SU-DHL-6 (cell line): ENCODE data around the gene TRIML2.
"Not testable (repeated sequence)": the region's sequence is repeated elsewhere in the genome, so short reads cannot be mapped to it uniquely, and the experiment has no call there.

Experiments
- H2AFZ ChIP-seq: fragments of 200-600 bp; sonication (generic); 2 replicates; pipeline ENCODE4 v1.6.1; 2014; ENCODE audit warnings: low read depth, mild to moderate bottlenecking, moderate library complexity, mixed read lengths, antibody characterized with exemption, low read length; ENCODE audit not compliant: severe bottlenecking
- H3F3A ChIP-seq: fragments of 200-600 bp; shearing (Covaris generic); 2 replicates; pipeline ENCODE4 v1.6.0; 2016; ENCODE audit warnings: antibody characterized with exemption, mild to moderate bottlenecking; ENCODE audit not compliant: insufficient read depth
- H3K27ac ChIP-seq: fragments of 200-600 bp; sonication (generic); 2 replicates; pipeline ENCODE4 v1.5.1; 2016; ENCODE audit warnings: low read depth, mild to moderate bottlenecking, low read length, moderate library complexity, mixed read lengths
- H3K27me3 ChIP-seq: fragments of 200-600 bp; sonication (generic), shearing (Covaris generic); 2 replicates; pipeline ENCODE4 v1.6.0; 2014; ENCODE audit warnings: mild to moderate bottlenecking, low read length
- H3K36me3 ChIP-seq: fragments of 200-600 bp; sonication (generic); 2 replicates; pipeline ENCODE4 v1.6.1; 2014; ENCODE audit warnings: mild to moderate bottlenecking, low read length, mixed read lengths
- H3K4me2 ChIP-seq: fragments of 300-600, 200-600 bp; shearing (Covaris generic), sonication (generic); 2 replicates; pipeline ENCODE4 v1.6.0; 2014; ENCODE audit warnings: low read length, low read depth, mild to moderate bottlenecking; ENCODE audit not compliant: poor library complexity, severe bottlenecking
- H3K4me3 ChIP-seq: fragments of 200-600 bp; sonication (generic); 2 replicates; pipeline ENCODE4 v1.5.1; 2014; ENCODE audit warnings: antibody characterized with exemption, low read length, mild to moderate bottlenecking, mixed read lengths; ENCODE audit not compliant: insufficient read depth, poor library complexity, severe bottlenecking
- H3K79me2 ChIP-seq: fragments of 200-600 bp; sonication (generic); 2 replicates; pipeline ENCODE4 v1.6.1; 2014; ENCODE audit warnings: mild to moderate bottlenecking, low read length, moderate library complexity; ENCODE audit not compliant: insufficient read depth
- H3K9ac ChIP-seq: fragments of 200-600 bp; sonication (generic); 2 replicates; pipeline ENCODE4 v1.7.0; 2014; ENCODE audit warnings: mild to moderate bottlenecking, low read length
- H3K9me2 ChIP-seq: fragments of 200-600 bp; sonication (generic); replicated peaks from 2 replicates; pipeline ENCODE4 v1.6.1; 2014; ENCODE audit warnings: low read length; ENCODE audit not compliant: insufficient read depth
- H3K9me3 ChIP-seq: fragments of 200-600 bp; sonication (generic); 2 replicates; pipeline ENCODE4 v1.6.1; 2014; ENCODE audit warnings: low read length, mixed read lengths; ENCODE audit not compliant: insufficient read depth
- H4K20me1 ChIP-seq: fragments of 200-600 bp; sonication (generic); 2 replicates; pipeline ENCODE4 v1.6.1; 2014; ENCODE audit warnings: low read depth, mild to moderate bottlenecking, antibody characterized with exemption, low read length, moderate library complexity, mixed read lengths
- CTCF ChIP-seq: fragments of 200-600 bp; sonication (generic); IDR thresholded peaks from one replicate; pipeline ENCODE4 v1.5.1; 2017; ENCODE audit warnings: antibody characterized with exemption, mild to moderate bottlenecking, low read length, moderate library complexity; ENCODE audit not compliant: insufficient read depth, poor library complexity, severe bottlenecking
- EZH2phosphoT487 ChIP-seq: fragments of 200-600 bp; sonication (generic), shearing (Covaris generic); conservative IDR thresholded peaks from 2 replicates; pipeline ENCODE4 v1.6.1; 2018; ENCODE audit warnings: mild to moderate bottlenecking, antibody characterized with exemption, low read length, moderate library complexity, mixed read lengths

TRIML2 gene

GRCh38 chr4:188053302-188053701 lies 56.1 kb downstream of the TRIML2 start:
- Histone ChIP-seq H3F3A (no peaks in the 10 kb centered on the region), H3K27ac (no peak overlapping the region), H3K36me3 (no peaks in the 10 kb centered on the region), H3K79me2 (no peaks in the 10 kb centered on the region), H3K4me3 (no peak overlapping the region), H2AFZ (no peak overlapping the region), H3K9me3 (no peaks in the 10 kb centered on the region), H3K27me3 (no peaks in the 10 kb centered on the region), H3K9ac (no peak overlapping the region), H3K9me2 (no peaks in the 10 kb centered on the region), H3K4me2 (no peak overlapping the region), H4K20me1 (no peaks in the 10 kb centered on the region)
- TF ChIP-seq EZH2phosphoT487 (no peak), CTCF (no peak)

- Histone ChIP-seq H2AFZ (no peak overlapping the region), H3K27ac (no peak overlapping the region), H3K9ac (no peak overlapping the region), H3K36me3 (no peaks in the 10 kb centered on the region), H3K79me2 (no peaks in the 10 kb centered on the region), H4K20me1 (no peaks in the 10 kb centered on the region), H3K27me3 (no peaks in the 10 kb centered on the region), H3K4me2 (no peak overlapping the region), H3F3A (no peaks in the 10 kb centered on the region), H3K9me3 (no peaks in the 10 kb centered on the region), H3K4me3 (no peak overlapping the region), H3K9me2 (no peaks in the 10 kb centered on the region)
- TF ChIP-seq EZH2phosphoT487 (no peak), CTCF (no peak)
Observed at GRCh38 chr4:188046657-188047056, 62.7 kb downstream of the TRIML2 start.

- H2AFZ ChIP-seq, H3K4me3 ChIP-seq, H4K20me1 ChIP-seq, H3K36me3 ChIP-seq, H3F3A ChIP-seq, H3K79me2 ChIP-seq, H3K9ac ChIP-seq, H3K27ac ChIP-seq, H3K4me2 ChIP-seq, H3K27me3 ChIP-seq, H3K9me2 ChIP-seq, H3K9me3 ChIP-seq: not testable (repeated sequence)
Observed at GRCh38 chr4:188045461-188045860, 63.9 kb downstream of the TRIML2 start.

GRCh38 chr4:188043154-188043553 lies 66.2 kb downstream of the TRIML2 start:
- no peak overlapping the region for H3K27ac ChIP-seq

More at GRCh38 chr4:188043154-188043553, 66.2 kb downstream of the TRIML2 start:
- no peak overlapping the region for H3K9ac ChIP-seq
- no peaks in the 10 kb centered on the region for H3F3A ChIP-seq
- H3K9me3 ChIP-seq: no peaks in the 10 kb centered on the region
- H2AFZ ChIP-seq: no peak overlapping the region
- no peak overlapping the region for H3K4me3 ChIP-seq
- no peaks in the 10 kb centered on the region for H3K79me2 ChIP-seq
- H3K9me2 ChIP-seq: no peaks in the 10 kb centered on the region
- H3K27me3 ChIP-seq: no peaks in the 10 kb centered on the region
- H3K36me3 ChIP-seq: no peaks in the 10 kb centered on the region
- H3K4me2 ChIP-seq: no peak overlapping the region
- TF ChIP-seq EZH2phosphoT487: no peak
- TF ChIP-seq CTCF: no peak
- no peaks in the 10 kb centered on the region for H4K20me1 ChIP-seq
